Right lobe of liver (tissue), 4 donors: ENCODE results near the gene MOB1B.

Experiments
- POLR2A ChIP-seq: fragments of 450-650 bp; IDR thresholded peaks from one replicate; pipeline ENCODE4 v1.6.1; 2017; ENCODE audit warnings: antibody characterized with exemption, mild to moderate bottlenecking
- TF ChIP-seq, protein P1 (sequence below), 4 donors: fragments of 200-600 bp in 3 of 4; fragments of 450-650 bp in 1 of 4; IDR thresholded peaks; one replicate each; pipeline versions ENCODE4 v1.5.1 to v1.8.0; 2016 to 2022; ENCODE audit warnings: antibody characterized with exemption in 4 of 4, mild to moderate bottlenecking in 2 of 4
- donor health status: DM: no; HTN: no; CAD: no.
- donor health status: DM: no; HTN: no; CAD: no.
- donor health status: DM: no; HTN: yes; CAD: no.

- no peak for TF ChIP-seq POLR2A
- TF ChIP-seq, protein P1, sequence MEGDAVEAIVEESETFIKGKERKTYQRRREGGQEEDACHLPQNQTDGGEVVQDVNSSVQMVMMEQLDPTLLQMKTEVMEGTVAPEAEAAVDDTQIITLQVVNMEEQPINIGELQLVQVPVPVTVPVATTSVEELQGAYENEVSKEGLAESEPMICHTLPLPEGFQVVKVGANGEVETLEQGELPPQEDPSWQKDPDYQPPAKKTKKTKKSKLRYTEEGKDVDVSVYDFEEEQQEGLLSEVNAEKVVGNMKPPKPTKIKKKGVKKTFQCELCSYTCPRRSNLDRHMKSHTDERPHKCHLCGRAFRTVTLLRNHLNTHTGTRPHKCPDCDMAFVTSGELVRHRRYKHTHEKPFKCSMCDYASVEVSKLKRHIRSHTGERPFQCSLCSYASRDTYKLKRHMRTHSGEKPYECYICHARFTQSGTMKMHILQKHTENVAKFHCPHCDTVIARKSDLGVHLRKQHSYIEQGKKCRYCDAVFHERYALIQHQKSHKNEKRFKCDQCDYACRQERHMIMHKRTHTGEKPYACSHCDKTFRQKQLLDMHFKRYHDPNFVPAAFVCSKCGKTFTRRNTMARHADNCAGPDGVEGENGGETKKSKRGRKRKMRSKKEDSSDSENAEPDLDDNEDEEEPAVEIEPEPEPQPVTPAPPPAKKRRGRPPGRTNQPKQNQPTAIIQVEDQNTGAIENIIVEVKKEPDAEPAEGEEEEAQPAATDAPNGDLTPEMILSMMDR (IDR thresholded peaks at IDR 0.05), result no peak
Observed at GRCh38 chr4:70945452-70946055, 43.4 kb downstream of the MOB1B start.
